Vagina (tissue), 2 donors: ENCODE measurements around the gene MMADHC. TPM values are rescaled to one million over a fixed set of nuclear protein-coding genes. Genes with fewer than 3 reads are reported as not detected.

Source experiments
- DNase-seq, 2 donors: peaks; one replicate each; pipeline ENCODE4 v3.0.0-alpha.2; 2017; ENCODE audit errors: extremely low spot score in 2 of 2
- H3K27ac ChIP-seq: fragments of 200-600 bp; sonication (generic); one replicate; pipeline ENCODE4 v1.5.1; 2019
- H3K27me3 ChIP-seq: fragments of 200-600 bp; sonication (generic); one replicate; pipeline ENCODE4 v1.5.1; 2019
- H3K36me3 ChIP-seq, 2 donors: fragments of 200-600 bp; sonication (generic); one replicate each; pipeline ENCODE4 v1.5.1; 2017 to 2019
- H3K4me1 ChIP-seq: fragments of 200-600 bp; sonication (generic); one replicate; pipeline ENCODE4 v1.5.1; 2019
- H3K4me3 ChIP-seq, 2 donors: fragments of 200-600 bp; sonication (generic); 1 replicate in 1 of 2; 2 replicates in 1 of 2; pipeline ENCODE4 v1.5.1; 2016 to 2019
- H3K9me3 ChIP-seq: fragments of 200-600 bp; sonication (generic); one replicate; pipeline ENCODE4 v1.5.1; 2019
- POLR2A ChIP-seq, 2 donors: fragments of 450-650 bp; IDR thresholded peaks; one replicate each; pipeline ENCODE4 v1.6.1; 2017; ENCODE audit warnings: antibody characterized with exemption in 2 of 2, mild to moderate bottlenecking in 2 of 2, moderate library complexity in 2 of 2
- POLR2AphosphoS5 ChIP-seq, 2 donors: sonication (generic); formaldehyde crosslinking; IDR thresholded peaks; one replicate each; pipeline ENCODE4 v1.9.0; 2017; ENCODE audit warnings: antibody characterized with exemption in 2 of 2, mild to moderate bottlenecking in 2 of 2, low read depth in 1 of 2; ENCODE audit not compliant: insufficient read depth in 1 of 2
- intact Hi-C: fragments of 100-400 bp; cut with DNase I; formaldehyde crosslinking; loops from one replicate; pipeline ENCODE4 v1.15.1; 2023
- total RNA-seq: library from RNA; depleted of rRNA; stranded (reverse); fragments of >200 nt; gene quantifications from one replicate; pipeline ENCODE4 v1.2.3, GENCODE V29; 2016
- TF ChIP-seq, protein P1 (sequence below), 3 experiments: fragments of 450-650 bp in 2 of 3; fragments of 200-600 bp in 1 of 3; sonication (generic) in 1 of 3; IDR thresholded peaks; one replicate each; pipeline ENCODE4 v1.5.1; 2017 to 2019; ENCODE audit warnings: antibody characterized with exemption in 3 of 3, mild to moderate bottlenecking in 2 of 3, moderate library complexity in 2 of 3

Gene MMADHC
- 48.1 TPM for total RNA-seq

- TF ChIP-seq POLR2AphosphoS5 (IDR thresholded peaks at IDR 0.05; ENCODE audit: insufficient read depth in 1 of 2, low read depth in 1 of 2) (peak; percentile 93 to 96), POLR2A (IDR thresholded peaks at IDR 0.05) (peak in 1 of 2 donors; percentile 75)
- TF ChIP-seq, protein P1, sequence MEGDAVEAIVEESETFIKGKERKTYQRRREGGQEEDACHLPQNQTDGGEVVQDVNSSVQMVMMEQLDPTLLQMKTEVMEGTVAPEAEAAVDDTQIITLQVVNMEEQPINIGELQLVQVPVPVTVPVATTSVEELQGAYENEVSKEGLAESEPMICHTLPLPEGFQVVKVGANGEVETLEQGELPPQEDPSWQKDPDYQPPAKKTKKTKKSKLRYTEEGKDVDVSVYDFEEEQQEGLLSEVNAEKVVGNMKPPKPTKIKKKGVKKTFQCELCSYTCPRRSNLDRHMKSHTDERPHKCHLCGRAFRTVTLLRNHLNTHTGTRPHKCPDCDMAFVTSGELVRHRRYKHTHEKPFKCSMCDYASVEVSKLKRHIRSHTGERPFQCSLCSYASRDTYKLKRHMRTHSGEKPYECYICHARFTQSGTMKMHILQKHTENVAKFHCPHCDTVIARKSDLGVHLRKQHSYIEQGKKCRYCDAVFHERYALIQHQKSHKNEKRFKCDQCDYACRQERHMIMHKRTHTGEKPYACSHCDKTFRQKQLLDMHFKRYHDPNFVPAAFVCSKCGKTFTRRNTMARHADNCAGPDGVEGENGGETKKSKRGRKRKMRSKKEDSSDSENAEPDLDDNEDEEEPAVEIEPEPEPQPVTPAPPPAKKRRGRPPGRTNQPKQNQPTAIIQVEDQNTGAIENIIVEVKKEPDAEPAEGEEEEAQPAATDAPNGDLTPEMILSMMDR (IDR thresholded peaks at IDR 0.05): no peak
- peak within 1 kb of the TSS; percentile 84 to 85 for H3K4me3 ChIP-seq
- H3K4me1 ChIP-seq: peaks cover 40% of the 10 kb centered on the region
- H3K9me3 ChIP-seq: no peaks in the 10 kb centered on the region
- H3K27me3 ChIP-seq: no peaks in the 10 kb centered on the region
- H3K27ac ChIP-seq: peak within 1 kb of the TSS; percentile 93
- DNase-seq: peak in 1 of 2 donors; percentile 97
- intact Hi-C loops: loop anchor here (5.0 kb wide), 1 partner anchor 900 kb away; the partner anchor contains the start of gene RND3
- H3K36me3 ChIP-seq: no peaks in the 10 kb centered on the region
These were observed at the start of gene MMADHC for GRCh38 chr2:149587220-149587949. Gene MMADHC (minus strand): TSS chr2:149587775. CDS start chr2:149587097, 678 bp downstream.

DNA sequence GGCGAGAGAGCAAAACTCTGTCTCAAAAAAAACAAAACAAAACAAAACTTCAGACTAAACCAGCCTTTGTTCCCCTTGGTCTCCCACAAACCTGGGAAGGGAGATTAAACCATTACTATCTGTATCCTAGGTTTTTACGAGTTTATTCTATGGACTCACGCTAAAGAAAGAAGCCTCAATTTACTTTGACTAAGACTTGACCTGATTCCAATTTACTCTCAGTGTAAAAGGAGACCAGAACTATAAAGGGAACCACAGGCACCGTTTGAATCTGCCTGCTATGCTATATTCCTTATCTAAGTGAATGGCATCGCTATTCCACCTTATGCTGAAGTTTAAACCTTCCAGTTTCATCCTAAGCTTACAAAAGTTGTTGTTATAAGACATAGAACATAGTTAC lies 46.5 kb upstream of the MMADHC start:
- H3K4me1 ChIP-seq: no peaks in the 10 kb centered on the region
- H3K27ac ChIP-seq: no peak overlapping the region
- H3K4me3 ChIP-seq: no peak overlapping the region
- no peaks in the 10 kb centered on the region for H3K27me3 ChIP-seq
- TF ChIP-seq, protein P1 (IDR thresholded peaks at IDR 0.05): no peak
- TF ChIP-seq POLR2AphosphoS5 (IDR thresholded peaks at IDR 0.05; ENCODE audit: insufficient read depth in 1 of 2, low read depth in 1 of 2) (no peak), POLR2A (IDR thresholded peaks at IDR 0.05) (no peak)
- intact Hi-C loops: no loop called here
- DNase-seq: no peak
- no peaks in the 10 kb centered on the region for H3K36me3 ChIP-seq
- H3K9me3 ChIP-seq: no peaks in the 10 kb centered on the region

- Histone ChIP-seq H3K9me3 (no peaks in the 10 kb centered on the region), H3K4me3 (no peak overlapping the region), H3K27ac (no peak overlapping the region), H3K27me3 (no peaks in the 10 kb centered on the region), H3K4me1 (no peaks in the 10 kb centered on the region), H3K36me3 (no peaks in the 10 kb centered on the region)
- TF ChIP-seq, protein P1 (IDR thresholded peaks at IDR 0.05): no peak
- TF ChIP-seq POLR2AphosphoS5 (IDR thresholded peaks at IDR 0.05; ENCODE audit: insufficient read depth in 1 of 2, low read depth in 1 of 2): no peak
- TF ChIP-seq POLR2A (IDR thresholded peaks at IDR 0.05): no peak
- intact Hi-C loops: no loop called here
- DNase-seq: no peak
These were observed 42.9 kb upstream of the MMADHC start for GRCh38 chr2:149630445-149630844.

DNA sequence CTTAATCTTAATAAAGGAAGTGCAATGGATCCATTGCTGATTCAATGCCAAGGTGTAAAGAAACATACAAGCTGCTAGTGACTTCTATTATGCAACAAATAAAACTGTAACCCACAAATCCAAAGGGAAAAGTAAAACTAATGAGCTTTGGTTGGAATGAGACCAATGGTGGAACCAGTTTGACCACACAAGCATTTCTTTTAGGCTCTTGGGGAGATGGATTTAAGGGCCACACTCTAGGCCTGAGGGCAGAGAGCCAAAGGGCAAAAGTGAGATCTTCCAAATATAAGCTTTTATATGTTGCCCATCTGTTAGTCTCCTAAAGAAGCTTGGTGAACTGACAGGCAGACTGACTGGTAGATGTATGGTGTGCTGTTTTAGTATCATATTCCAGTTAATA lies 41.5 kb upstream of the MMADHC start:
- Histone ChIP-seq H3K27me3 (no peaks in the 10 kb centered on the region), H3K36me3 (no peaks in the 10 kb centered on the region), H3K27ac (no peak overlapping the region), H3K9me3 (no peaks in the 10 kb centered on the region), H3K4me1 (no peaks in the 10 kb centered on the region), H3K4me3 (no peak overlapping the region)
- no peak for DNase-seq
- TF ChIP-seq POLR2A (IDR thresholded peaks at IDR 0.05): no peak
- TF ChIP-seq POLR2AphosphoS5 (IDR thresholded peaks at IDR 0.05; ENCODE audit: insufficient read depth in 1 of 2, low read depth in 1 of 2): no peak
- TF ChIP-seq, protein P1 (IDR thresholded peaks at IDR 0.05): no peak
- intact Hi-C loops: no loop called here

GRCh38 chr2:149627111-149627801 lies 39.7 kb upstream of the MMADHC start:
- Histone ChIP-seq H3K27ac (no peak overlapping the region), H3K36me3 (no peaks in the 10 kb centered on the region), H3K27me3 (no peaks in the 10 kb centered on the region), H3K4me1 (no peaks in the 10 kb centered on the region), H3K4me3 (no peak overlapping the region), H3K9me3 (no peaks in the 10 kb centered on the region)
- intact Hi-C loops: no loop called here
- DNase-seq: no peak
- no peak for TF ChIP-seq POLR2AphosphoS5 (IDR thresholded peaks at IDR 0.05; ENCODE audit: insufficient read depth in 1 of 2, low read depth in 1 of 2)
- TF ChIP-seq POLR2A (IDR thresholded peaks at IDR 0.05): no peak
- TF ChIP-seq, protein P1 (IDR thresholded peaks at IDR 0.05): no peak
